GM13976 (cell line): Measurements from ENCODE around the gene ZDHHC1.

Experiments
- DNase-seq: peaks from one replicate; pipeline ENCODE4 v3.0.0; 2012; ENCODE audit warnings: low spot score
- CTCF ChIP-seq: IDR thresholded peaks from 2 replicates; pipeline ENCODE4 v1.5.1; 2012; ENCODE audit warnings: borderline replicate concordance, mild to moderate bottlenecking; ENCODE audit not compliant: insufficient read depth; ENCODE audit errors: extremely low read depth, missing control alignments, control extremely low read depth
- in situ Hi-C: fragments of 300-500 bp; cut with MboI; formaldehyde crosslinking; loops from one replicate; pipeline ENCODE4 v1.12.0; 2022; ENCODE audit warnings: low sequenced_read_pairs, mixed read lengths, inconsistent platforms; ENCODE audit not compliant: unreplicated experiment

Gene ZDHHC1

GRCh38 chr16:67413978-67414911 is 2.0 kb downstream of the ZDHHC1 start:
- no peak for TF ChIP-seq CTCF
- no peak for DNase-seq
- in situ Hi-C loops = loop anchor here (25.0 kb wide), 2 partner anchors 152 to 452 kb away; partner anchors contain the start of gene CES3

- in situ Hi-C loops = loop anchor here (25.0 kb wide), 2 partner anchors 150 to 450 kb away; partner anchors contain the start of gene CES3
- no peak for DNase-seq
- TF ChIP-seq CTCF = no peak
Observed at GRCh38 chr16:67412294-67412693, 4.0 kb downstream of the ZDHHC1 start.

- DNase-seq = no peak
- TF ChIP-seq CTCF = no peak
- in situ Hi-C loops = loop anchor here (25.0 kb wide), 2 partner anchors 149 to 449 kb away; partner anchors contain the start of gene CES3
Observed at GRCh38 chr16:67411339-67411738, 4.9 kb downstream of the ZDHHC1 start.

- in situ Hi-C loops = loop anchor here (25.0 kb wide), 2 partner anchors 147 to 447 kb away; partner anchors contain the start of gene CES3
- DNase-seq = no peak
- TF ChIP-seq CTCF = no peak
Observed at GRCh38 chr16:67409631-67410030, 6.6 kb downstream of the ZDHHC1 start.

GRCh38 chr16:67407788-67408452 is 8.4 kb downstream of the ZDHHC1 start:
- no peak for TF ChIP-seq CTCF
- in situ Hi-C loops = loop anchor here (25.0 kb wide), 2 partner anchors 146 to 446 kb away; partner anchors contain the start of gene CES3
- no peak for DNase-seq

GRCh38 chr16:67407176-67407787 is 9.0 kb downstream of the ZDHHC1 start:
- TF ChIP-seq CTCF = no peak
- in situ Hi-C loops = loop anchor here (25.0 kb wide), 2 partner anchors 145 to 445 kb away; partner anchors contain the start of gene CES3
- DNase-seq = no peak
